ENCODE measurements around the gene LURAP1L.

- TF ChIP-seq FOXP1 (CRISPR knock-in tag; IDR thresholded peaks at IDR 0.05; ENCODE audit: borderline replicate concordance) (no peak), E2F1 (CRISPR knock-in tag; IDR thresholded peaks at IDR 0.05) (no peak), NFYB (CRISPR knock-in tag; conservative IDR thresholded peaks at IDR 0.05; ENCODE audit: low read depth) (no peak), CTCF (IDR thresholded peaks at IDR 0.05) (no peak), MAX (CRISPR knock-in tag; IDR thresholded peaks at IDR 0.05) (no peak), ZNF121 (CRISPR knock-in tag; IDR thresholded peaks at IDR 0.05) (no peak), IRF2 (CRISPR knock-in tag; IDR thresholded peaks at IDR 0.05; ENCODE audit: borderline replicate concordance, low read depth) (no peak), USF1 (CRISPR knock-in tag; IDR thresholded peaks at IDR 0.05) (no peak), JAZF1 (CRISPR knock-in tag; IDR thresholded peaks at IDR 0.05) (no peak), SP1 (CRISPR knock-in tag; conservative IDR thresholded peaks at IDR 0.05) (no peak), JUN (CRISPR knock-in tag; IDR thresholded peaks at IDR 0.05) (no peak), ZNF423 (CRISPR knock-in tag; IDR thresholded peaks at IDR 0.05) (no peak), RORB (CRISPR knock-in tag; IDR thresholded peaks at IDR 0.05) (no peak), FOXJ3 (CRISPR knock-in tag; IDR thresholded peaks at IDR 0.05; ENCODE audit: borderline replicate concordance) (no peak)
Measured at GRCh38 chr9:12854221-12854620, 79.4 kb downstream of the LURAP1L start.

Data from WTC11 (cell line).